ENCODE results near the gene EFCAB5. TPM values are rescaled to one million over a fixed set of nuclear protein-coding genes. Genes with fewer than 3 reads are reported as not detected.

The EFCAB5 gene
- total RNA-seq, 1 experiment from 2014 or later, result 0.39 TPM

GRCh38 chr17:30000001-30000754, 58.7 kb downstream of the EFCAB5 start:
- Histone ChIP-seq H3K9me3 (ENCODE audit: control insufficient read depth, insufficient read depth, low read depth, low read length) (no peaks in the 10 kb centered on the region), H3K27ac (ENCODE audit: low read length) (no peak overlapping the region), H3K4me1 (ENCODE audit: control insufficient read depth, insufficient read depth, low read length) (peaks cover 13% of the 10 kb centered on the region), H3K4me3 (ENCODE audit: low read depth in 2 of 2, low read length in 2 of 2) (no peak overlapping the region), H3K27me3 (ENCODE audit: control insufficient read depth, insufficient read depth, low read length) (no peaks in the 10 kb centered on the region; the same call in 1 of the 2 replicates), H3K36me3 (ENCODE audit: control insufficient read depth, insufficient read depth, low read length) (no peaks in the 10 kb centered on the region)
- POLR2A ChIA-PET, result no interaction called here
- CTCF ChIA-PET, result interaction anchor here (1.1 kb wide), 1 partner anchor 67 kb away, joined by 4 read pairs; no protein-coding TSS in a partner anchor
- DNase-seq (ENCODE audit: low read depth, low spot score) (no peak), ATAC-seq (peak; percentile 65)
- in situ Hi-C loops (cut with HindIII; ENCODE audit: low pct_unique_long_range_greater_than_20kb, low sequenced_read_pairs), result no loop called here
- intact Hi-C loops (cut with micrococcal nuclease; ENCODE audit: unreplicated experiment), result loop anchor here (5.0 to 10.0 kb wide), 2 partner anchors 68 to 195 kb away; partner anchors contain the start of gene SSH2
- BruUV-seq (replicated peaks), result no TSS peak
- peak; percentile 29; the same call in 1 of the 2 replicates for TF ChIP-seq CTCF (IDR thresholded peaks at IDR 0.05)
- TF ChIP-seq POLR2AphosphoS5 (IDR thresholded peaks at IDR 0.05; ENCODE audit: low read depth, low read length), result no peak

DNA sequence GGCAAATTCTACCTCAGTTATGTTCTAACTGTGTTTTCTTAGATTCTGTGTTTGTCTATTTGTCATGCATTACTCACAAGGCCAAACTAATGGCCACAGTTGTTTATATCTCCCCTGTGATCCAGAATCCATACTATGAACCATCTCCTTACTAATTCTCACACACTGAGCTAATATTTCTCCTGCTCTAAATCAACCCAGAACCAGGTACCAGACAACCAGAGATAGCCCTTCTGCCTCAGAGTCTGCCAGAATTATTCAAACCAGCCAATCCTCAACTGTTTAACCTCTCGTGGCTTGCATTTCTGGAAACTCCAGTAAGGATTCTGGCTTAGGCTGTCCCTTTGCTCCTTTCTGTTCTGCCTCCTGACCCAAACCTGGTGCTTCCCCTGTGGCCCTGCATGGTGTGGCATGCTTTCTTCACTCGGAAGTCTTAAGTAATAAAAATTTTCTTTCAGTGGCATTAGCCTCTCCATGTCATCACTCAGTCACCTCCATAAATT, 59.4 kb downstream of the EFCAB5 start:
- Histone ChIP-seq H3K9me3 (ENCODE audit: control insufficient read depth, insufficient read depth, low read depth, low read length) (no peaks in the 10 kb centered on the region), H3K36me3 (ENCODE audit: control insufficient read depth, insufficient read depth, low read length) (no peaks in the 10 kb centered on the region), H3K4me3 (ENCODE audit: low read depth in 2 of 2, low read length in 2 of 2) (no peak overlapping the region), H3K27ac (ENCODE audit: low read length) (0 out of 2 replicates have a peak overlapping the region, but pooled peaks have one; percentile 10), H3K4me1 (ENCODE audit: control insufficient read depth, insufficient read depth, low read length) (peaks cover 17% of the 10 kb centered on the region), H3K27me3 (ENCODE audit: control insufficient read depth, insufficient read depth, low read length) (no peaks in the 10 kb centered on the region; the same call in 1 of the 2 replicates)
- CTCF ChIA-PET, result interaction anchor here (0.6 to 1.1 kb wide), 2 partner anchors 68 to 120 kb away, joined by 3 to 4 read pairs; no protein-coding TSS in a partner anchor
- no TSS peak for BruUV-seq (replicated peaks)
- ATAC-seq, result peak; percentile 71
- TF ChIP-seq CTCF (IDR thresholded peaks at IDR 0.05) (no peak), SIN3A (IDR thresholded peaks at IDR 0.05; ENCODE audit: borderline replicate concordance, insufficient read depth, low read depth, low read length) (no peak), POLR2AphosphoS5 (IDR thresholded peaks at IDR 0.05; ENCODE audit: low read depth, low read length) (no peak), TCF7L2 (IDR thresholded peaks at IDR 0.05; ENCODE audit: low read depth, low read length) (no peak)
- TF ChIP-seq, protein P1, sequence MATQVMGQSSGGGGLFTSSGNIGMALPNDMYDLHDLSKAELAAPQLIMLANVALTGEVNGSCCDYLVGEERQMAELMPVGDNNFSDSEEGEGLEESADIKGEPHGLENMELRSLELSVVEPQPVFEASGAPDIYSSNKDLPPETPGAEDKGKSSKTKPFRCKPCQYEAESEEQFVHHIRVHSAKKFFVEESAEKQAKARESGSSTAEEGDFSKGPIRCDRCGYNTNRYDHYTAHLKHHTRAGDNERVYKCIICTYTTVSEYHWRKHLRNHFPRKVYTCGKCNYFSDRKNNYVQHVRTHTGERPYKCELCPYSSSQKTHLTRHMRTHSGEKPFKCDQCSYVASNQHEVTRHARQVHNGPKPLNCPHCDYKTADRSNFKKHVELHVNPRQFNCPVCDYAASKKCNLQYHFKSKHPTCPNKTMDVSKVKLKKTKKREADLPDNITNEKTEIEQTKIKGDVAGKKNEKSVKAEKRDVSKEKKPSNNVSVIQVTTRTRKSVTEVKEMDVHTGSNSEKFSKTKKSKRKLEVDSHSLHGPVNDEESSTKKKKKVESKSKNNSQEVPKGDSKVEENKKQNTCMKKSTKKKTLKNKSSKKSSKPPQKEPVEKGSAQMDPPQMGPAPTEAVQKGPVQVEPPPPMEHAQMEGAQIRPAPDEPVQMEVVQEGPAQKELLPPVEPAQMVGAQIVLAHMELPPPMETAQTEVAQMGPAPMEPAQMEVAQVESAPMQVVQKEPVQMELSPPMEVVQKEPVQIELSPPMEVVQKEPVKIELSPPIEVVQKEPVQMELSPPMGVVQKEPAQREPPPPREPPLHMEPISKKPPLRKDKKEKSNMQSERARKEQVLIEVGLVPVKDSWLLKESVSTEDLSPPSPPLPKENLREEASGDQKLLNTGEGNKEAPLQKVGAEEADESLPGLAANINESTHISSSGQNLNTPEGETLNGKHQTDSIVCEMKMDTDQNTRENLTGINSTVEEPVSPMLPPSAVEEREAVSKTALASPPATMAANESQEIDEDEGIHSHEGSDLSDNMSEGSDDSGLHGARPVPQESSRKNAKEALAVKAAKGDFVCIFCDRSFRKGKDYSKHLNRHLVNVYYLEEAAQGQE (IDR thresholded peaks at IDR 0.05; ENCODE audit: insufficient read depth in 1 of 2, low read depth in 2 of 2, low read length in 1 of 2), result no peak
- POLR2A ChIA-PET, result interaction anchor here (0.6 kb wide), 2 partner anchors 109 to 146 kb away, joined by 3 to 5 read pairs; no protein-coding TSS in a partner anchor
- no peak for DNase-seq (ENCODE audit: low read depth, low spot score)
- intact Hi-C loops (cut with micrococcal nuclease; ENCODE audit: unreplicated experiment), result loop anchor here (5.0 to 10.0 kb wide), 2 partner anchors 69 to 196 kb away; partner anchors contain the start of gene SSH2
- in situ Hi-C loops (cut with HindIII; ENCODE audit: low pct_unique_long_range_greater_than_20kb, low sequenced_read_pairs), result no loop called here
